OCI-LY7 (cell line): Measurements from ENCODE around the gene RNASEL. TPM values are rescaled to one million over a fixed set of nuclear protein-coding genes. Genes with fewer than 3 reads are reported as not detected.

Experiments used
- BruUV-seq: library from RNA; stranded (reverse); fragments of 400-500 nt; replicated peaks from 2 replicates; lab custom pipeline; 2021; lab: Mats Ljungman, UMichigan
- CTCF ChIA-PET: fragments of 300-600 bp; sonication (Branson Sonifier 250); formaldehyde crosslinking; loops from one replicate; lab custom pipeline; 2022; ENCODE audit warnings: antibody characterized with exemption; ENCODE audit not compliant: unreplicated experiment; lab: Charles Lee
- POLR2A ChIA-PET: fragments of 300-600 bp; sonication (Branson Sonifier 250); formaldehyde crosslinking; loops from one replicate; lab custom pipeline; 2022; ENCODE audit warnings: antibody characterized with exemption; lab: Charles Lee
- DNase-seq: peaks from one replicate; pipeline ENCODE4 v3.0.0-alpha.2; 2015; ENCODE audit warnings: low spot score
- H2AFZ ChIP-seq: fragments of 200-600 bp; sonication (generic), shearing (Covaris generic); 2 replicates; pipeline ENCODE4 v1.6.1; 2014; ENCODE audit warnings: mild to moderate bottlenecking, antibody characterized with exemption, low read length, moderate library complexity
- H3K27ac ChIP-seq: fragments of 200-600 bp; sonication (generic); 2 replicates; pipeline ENCODE4 v1.5.1; 2014; ENCODE audit warnings: mixed run types, low read depth, mild to moderate bottlenecking, moderate library complexity, low read length, inconsistent platforms; ENCODE audit not compliant: poor library complexity, severe bottlenecking
- H3K36me3 ChIP-seq: fragments of 200-600 bp; sonication (generic); 2 replicates; pipeline ENCODE4 v1.6.1; 2014; ENCODE audit warnings: mild to moderate bottlenecking, antibody characterized with exemption, low read length, moderate library complexity, mixed read lengths; ENCODE audit not compliant: insufficient read depth
- H3K4me1 ChIP-seq: fragments of 200-600 bp; sonication (generic); 2 replicates; pipeline ENCODE4 v1.5.1; 2014; ENCODE audit warnings: mild to moderate bottlenecking, low read length; ENCODE audit not compliant: insufficient read depth, poor library complexity, severe bottlenecking
- H3K4me2 ChIP-seq: fragments of 200-600 bp; sonication (generic); 2 replicates; pipeline ENCODE4 v1.6.1; 2014; ENCODE audit warnings: mild to moderate bottlenecking, low read length
- H3K4me3 ChIP-seq: fragments of 200-600 bp; sonication (generic); 2 replicates; pipeline ENCODE4 v1.5.1; 2014; ENCODE audit warnings: mild to moderate bottlenecking, low read depth, low read length; ENCODE audit not compliant: poor library complexity, severe bottlenecking
- H3K79me2 ChIP-seq: fragments of 200-600 bp; sonication (generic); 2 replicates; pipeline ENCODE4 v1.6.1; 2016; ENCODE audit warnings: low read depth, mild to moderate bottlenecking, low read length, moderate library complexity, mixed read lengths; ENCODE audit not compliant: insufficient read depth
- H3K9me2 ChIP-seq: fragments of 200-600 bp; sonication (generic); 2 replicates; pipeline ENCODE4 v1.6.1; 2016; ENCODE audit warnings: mild to moderate bottlenecking, low read length, mixed read lengths; ENCODE audit not compliant: insufficient read depth
- H3K9me3 ChIP-seq: fragments of 200-600 bp; sonication (generic); 2 replicates; pipeline ENCODE4 v1.6.1; 2014; ENCODE audit warnings: mild to moderate bottlenecking, mixed run types, low read length, mixed read lengths
- H4K20me1 ChIP-seq: fragments of 200-600 bp; sonication (generic); 2 replicates; pipeline ENCODE4 v1.6.1; 2014; ENCODE audit warnings: mild to moderate bottlenecking, antibody characterized with exemption, low read length, moderate library complexity, mixed read lengths; ENCODE audit not compliant: insufficient read depth
- EZH2phosphoT487 ChIP-seq: fragments of 200-600 bp; sonication (generic); IDR thresholded peaks from 2 replicates; pipeline ENCODE4 v1.6.1; 2018; ENCODE audit warnings: low read depth, borderline replicate concordance, mild to moderate bottlenecking, mixed run types, antibody characterized with exemption, low read length, moderate library complexity, mixed read lengths
- intact Hi-C: fragments of 100-400 bp; cut with micrococcal nuclease; formaldehyde crosslinking; loops from one replicate; pipeline ENCODE4 v1.10.0; 2022; ENCODE audit not compliant: unreplicated experiment
- total RNA-seq, 2 experiments: library from RNA; depleted of rRNA in 1 of 2; stranded (reverse); fragments of >200 nt in 1 of 2; shearing (Covaris generic) in 1 of 2; gene quantifications; 2 replicates each; pipeline ENCODE4 v1.2.3, GENCODE V29; 2014 to 2022
- TF ChIP-seq, protein P1 (sequence below): fragments of 200-600 bp; sonication (generic); conservative IDR thresholded peaks from 2 replicates; pipeline ENCODE4 v1.5.1; 2014; ENCODE audit warnings: mild to moderate bottlenecking, antibody characterized with exemption, low read length, moderate library complexity, mixed read lengths

RNASEL gene
- total RNA-seq, 2 experiments from 2014 or later = 2.2 to 4.0 TPM

DNA sequence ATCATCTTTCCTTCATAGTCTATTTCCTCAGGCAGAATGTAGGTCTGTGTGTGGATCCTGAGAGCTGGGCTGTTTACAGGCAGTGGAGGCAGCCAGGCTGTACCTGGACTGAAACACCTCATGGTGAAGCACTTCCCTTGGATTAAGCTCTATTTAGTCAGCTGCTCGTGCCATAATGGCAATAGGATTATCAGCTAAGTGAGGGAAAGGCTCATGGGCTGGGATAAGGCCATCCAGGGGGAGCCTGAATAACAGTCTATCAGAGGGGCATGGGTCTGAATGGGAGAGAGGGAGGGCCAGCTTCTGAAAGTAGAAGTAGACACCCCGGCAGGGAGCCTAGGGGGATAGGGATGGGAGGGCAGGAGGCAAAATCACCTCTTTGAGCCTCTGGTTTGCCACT is 8.3 kb downstream of the RNASEL start:
- intact Hi-C loops = no loop called here
- no peak for DNase-seq
- BruUV-seq = no TSS peak
- H3K4me2 ChIP-seq = no peak overlapping the region
- H3K4me3 ChIP-seq = no peak overlapping the region
- POLR2A ChIA-PET = no interaction called here
- TF ChIP-seq, protein P1, sequence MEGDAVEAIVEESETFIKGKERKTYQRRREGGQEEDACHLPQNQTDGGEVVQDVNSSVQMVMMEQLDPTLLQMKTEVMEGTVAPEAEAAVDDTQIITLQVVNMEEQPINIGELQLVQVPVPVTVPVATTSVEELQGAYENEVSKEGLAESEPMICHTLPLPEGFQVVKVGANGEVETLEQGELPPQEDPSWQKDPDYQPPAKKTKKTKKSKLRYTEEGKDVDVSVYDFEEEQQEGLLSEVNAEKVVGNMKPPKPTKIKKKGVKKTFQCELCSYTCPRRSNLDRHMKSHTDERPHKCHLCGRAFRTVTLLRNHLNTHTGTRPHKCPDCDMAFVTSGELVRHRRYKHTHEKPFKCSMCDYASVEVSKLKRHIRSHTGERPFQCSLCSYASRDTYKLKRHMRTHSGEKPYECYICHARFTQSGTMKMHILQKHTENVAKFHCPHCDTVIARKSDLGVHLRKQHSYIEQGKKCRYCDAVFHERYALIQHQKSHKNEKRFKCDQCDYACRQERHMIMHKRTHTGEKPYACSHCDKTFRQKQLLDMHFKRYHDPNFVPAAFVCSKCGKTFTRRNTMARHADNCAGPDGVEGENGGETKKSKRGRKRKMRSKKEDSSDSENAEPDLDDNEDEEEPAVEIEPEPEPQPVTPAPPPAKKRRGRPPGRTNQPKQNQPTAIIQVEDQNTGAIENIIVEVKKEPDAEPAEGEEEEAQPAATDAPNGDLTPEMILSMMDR = no peak
- TF ChIP-seq EZH2phosphoT487 = no peak
- no peaks in the 10 kb centered on the region for H3K9me2 ChIP-seq
- no peaks in the 10 kb centered on the region for H3K4me1 ChIP-seq
- CTCF ChIA-PET = no interaction called here
- no peaks in the 10 kb centered on the region for H3K36me3 ChIP-seq
- no peaks in the 10 kb centered on the region for H4K20me1 ChIP-seq
- no peaks in the 10 kb centered on the region for H3K9me3 ChIP-seq
- H2AFZ ChIP-seq = no peak overlapping the region
- H3K27ac ChIP-seq = no peak overlapping the region
- no peaks in the 10 kb centered on the region for H3K79me2 ChIP-seq

DNA sequence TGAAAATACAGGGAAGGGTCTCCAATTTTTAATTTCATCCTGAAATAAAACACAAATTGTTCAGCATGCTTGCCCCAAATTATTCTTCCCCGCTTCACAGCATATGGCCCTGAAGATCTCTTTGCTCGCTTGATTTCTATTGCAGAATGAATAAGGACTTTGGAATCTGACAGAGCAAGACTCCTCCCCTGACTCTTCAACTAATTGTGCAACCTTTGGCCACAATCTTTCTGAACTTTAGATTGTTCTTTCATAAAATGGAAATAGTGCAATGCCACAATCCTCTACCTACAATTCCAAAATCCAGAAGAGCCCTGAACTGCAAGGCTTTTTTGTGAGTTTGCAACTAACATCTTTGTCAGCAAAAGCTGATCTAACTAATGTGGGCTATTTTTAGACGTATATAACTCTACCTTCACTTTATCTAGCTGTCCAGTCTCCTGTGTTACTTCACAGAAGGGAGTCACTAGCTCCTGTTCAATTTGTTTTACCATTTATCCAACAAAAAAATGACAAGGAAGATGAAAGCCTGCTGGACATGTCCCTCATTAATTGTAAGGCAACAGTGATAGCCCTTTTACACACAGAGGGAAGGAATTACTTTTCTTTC is 13.4 kb downstream of the RNASEL start:
- Histone ChIP-seq H3K36me3 (no peaks in the 10 kb centered on the region), H3K4me1 (peaks cover 4% of the 10 kb centered on the region), H4K20me1 (no peaks in the 10 kb centered on the region), H3K4me2 (no peak overlapping the region), H2AFZ (no peak overlapping the region), H3K27ac (no peak overlapping the region), H3K9me2 (no peaks in the 10 kb centered on the region), H3K4me3 (no peak overlapping the region), H3K79me2 (no peaks in the 10 kb centered on the region), H3K9me3 (no peaks in the 10 kb centered on the region)
- TF ChIP-seq EZH2phosphoT487 = no peak
- TF ChIP-seq, protein P1 = no peak
- no peak for DNase-seq
- CTCF ChIA-PET = no interaction called here
- POLR2A ChIA-PET = interaction anchor here (0.6 kb wide), 1 partner anchor 13 kb away, joined by 3 read pairs; no protein-coding TSS in a partner anchor
- intact Hi-C loops = no loop called here
- BruUV-seq = no TSS peak

DNA sequence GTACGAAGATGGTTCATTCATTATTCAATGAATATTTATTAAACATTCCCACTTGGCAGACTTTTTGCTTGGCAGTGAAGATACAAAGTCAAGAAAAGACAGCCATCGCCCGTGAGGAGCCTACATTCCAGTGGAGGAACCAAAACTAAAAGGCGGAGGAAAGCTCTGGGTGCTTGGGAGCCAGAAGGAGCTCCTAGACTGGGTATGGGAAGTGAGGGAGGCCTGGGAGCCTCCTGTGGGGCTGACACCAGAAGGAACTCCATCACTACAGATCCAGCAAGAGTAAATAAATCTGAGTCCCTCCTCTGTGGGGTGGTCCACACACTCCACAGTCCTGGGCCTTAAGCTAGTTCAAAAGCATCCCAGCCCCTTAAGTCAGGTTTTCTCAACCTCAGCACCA is 14.9 kb downstream of the RNASEL start:
- Histone ChIP-seq H3K9me3 (no peaks in the 10 kb centered on the region), H3K4me1 (peaks cover 19% of the 10 kb centered on the region), H3K27ac (no peak overlapping the region), H3K4me2 (no peak overlapping the region), H4K20me1 (no peaks in the 10 kb centered on the region), H3K9me2 (no peaks in the 10 kb centered on the region), H3K4me3 (no peak overlapping the region), H3K79me2 (no peaks in the 10 kb centered on the region), H2AFZ (no peak overlapping the region), H3K36me3 (no peaks in the 10 kb centered on the region)
- intact Hi-C loops = no loop called here
- ChIA-PET CTCF (no interaction called here), POLR2A (interaction anchor here (0.5 to 2.4 kb wide), 9 partner anchors 8 to 353 kb away, joined by 3 to 9 read pairs (median 3); partner anchors contain the start of gene RNASEL)
- BruUV-seq = no TSS peak
- DNase-seq = no peak
- TF ChIP-seq EZH2phosphoT487 = no peak
- TF ChIP-seq, protein P1 = no peak
